Testis (tissue), 2 donors: ENCODE data around the gene RCOR2.

Experiments
- CTCF ChIP-seq, 3 experiments: fragments of 450-650 bp in 2 of 3; fragments of 200-600 bp in 1 of 3; sonication (generic) in 1 of 3; IDR thresholded peaks; one replicate each; pipeline ENCODE4 v1.5.1; 2016 to 2019; ENCODE audit warnings: antibody characterized with exemption in 3 of 3, mild to moderate bottlenecking in 2 of 3, moderate library complexity in 1 of 3
- POLR2A ChIP-seq: fragments of 450-650 bp; IDR thresholded peaks from one replicate; pipeline ENCODE4 v1.6.1; 2017; ENCODE audit warnings: antibody characterized with exemption, mild to moderate bottlenecking, moderate library complexity

GRCh38 chr11:63958008-63958407 is 41.0 kb upstream of the RCOR2 start:
- TF ChIP-seq POLR2A (no peak), CTCF (IDR thresholded peaks at IDR 0.05) (no peak)
